Ureter (tissue), 1 donor: Measurements from ENCODE around the gene BICC1. TPM values are rescaled to one million over a fixed set of nuclear protein-coding genes. Genes with fewer than 3 reads are reported as not detected.

Source experiments
- DNase-seq: peaks from one replicate; pipeline ENCODE4 v3.0.0-alpha.2; 2020; ENCODE audit warnings: low spot score
- total RNA-seq: library from RNA; stranded (reverse); gene quantifications from one replicate; pipeline ENCODE4 v1.2.4, GENCODE V29; 2023
- donor health status: DM: yes; HTN: yes; CAD: no.

BICC1 gene, protein sequence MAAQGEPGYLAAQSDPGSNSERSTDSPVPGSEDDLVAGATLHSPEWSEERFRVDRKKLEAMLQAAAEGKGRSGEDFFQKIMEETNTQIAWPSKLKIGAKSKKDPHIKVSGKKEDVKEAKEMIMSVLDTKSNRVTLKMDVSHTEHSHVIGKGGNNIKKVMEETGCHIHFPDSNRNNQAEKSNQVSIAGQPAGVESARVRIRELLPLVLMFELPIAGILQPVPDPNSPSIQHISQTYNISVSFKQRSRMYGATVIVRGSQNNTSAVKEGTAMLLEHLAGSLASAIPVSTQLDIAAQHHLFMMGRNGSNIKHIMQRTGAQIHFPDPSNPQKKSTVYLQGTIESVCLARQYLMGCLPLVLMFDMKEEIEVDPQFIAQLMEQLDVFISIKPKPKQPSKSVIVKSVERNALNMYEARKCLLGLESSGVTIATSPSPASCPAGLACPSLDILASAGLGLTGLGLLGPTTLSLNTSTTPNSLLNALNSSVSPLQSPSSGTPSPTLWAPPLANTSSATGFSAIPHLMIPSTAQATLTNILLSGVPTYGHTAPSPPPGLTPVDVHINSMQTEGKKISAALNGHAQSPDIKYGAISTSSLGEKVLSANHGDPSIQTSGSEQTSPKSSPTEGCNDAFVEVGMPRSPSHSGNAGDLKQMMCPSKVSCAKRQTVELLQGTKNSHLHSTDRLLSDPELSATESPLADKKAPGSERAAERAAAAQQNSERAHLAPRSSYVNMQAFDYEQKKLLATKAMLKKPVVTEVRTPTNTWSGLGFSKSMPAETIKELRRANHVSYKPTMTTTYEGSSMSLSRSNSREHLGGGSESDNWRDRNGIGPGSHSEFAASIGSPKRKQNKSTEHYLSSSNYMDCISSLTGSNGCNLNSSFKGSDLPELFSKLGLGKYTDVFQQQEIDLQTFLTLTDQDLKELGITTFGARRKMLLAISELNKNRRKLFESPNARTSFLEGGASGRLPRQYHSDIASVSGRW
- 13.5 TPM for total RNA-seq

- DNase-seq, result peak; percentile 52
These were observed at the start of gene BICC1 for GRCh38 chr10:58512491-58513187. Gene BICC1, plus strand, starts transcription at chr10:58512872. Its CDS starts 272 bp downstream, at chr10:58513144.

DNA sequence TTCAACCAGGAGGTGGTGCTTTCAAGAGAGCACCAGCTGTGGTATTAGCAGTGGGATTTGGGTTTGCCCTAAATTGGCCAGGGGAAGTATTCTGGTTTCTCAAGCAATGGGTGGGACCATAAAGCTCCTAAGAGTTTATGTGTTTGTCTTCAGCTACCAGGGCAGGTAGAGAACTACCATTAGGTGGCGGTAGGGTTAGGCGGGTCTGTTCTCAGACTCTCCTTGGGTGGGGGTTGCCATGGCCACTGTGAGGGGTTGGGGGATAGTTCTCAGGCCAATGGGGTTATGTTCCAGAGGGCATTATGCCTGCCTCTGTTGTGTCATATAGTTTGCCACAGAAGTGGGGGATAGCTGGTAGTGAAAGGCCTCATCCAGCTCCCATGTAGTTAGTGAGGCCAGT lies 47.7 kb upstream of the BICC1 start:
- no peak for DNase-seq

DNA sequence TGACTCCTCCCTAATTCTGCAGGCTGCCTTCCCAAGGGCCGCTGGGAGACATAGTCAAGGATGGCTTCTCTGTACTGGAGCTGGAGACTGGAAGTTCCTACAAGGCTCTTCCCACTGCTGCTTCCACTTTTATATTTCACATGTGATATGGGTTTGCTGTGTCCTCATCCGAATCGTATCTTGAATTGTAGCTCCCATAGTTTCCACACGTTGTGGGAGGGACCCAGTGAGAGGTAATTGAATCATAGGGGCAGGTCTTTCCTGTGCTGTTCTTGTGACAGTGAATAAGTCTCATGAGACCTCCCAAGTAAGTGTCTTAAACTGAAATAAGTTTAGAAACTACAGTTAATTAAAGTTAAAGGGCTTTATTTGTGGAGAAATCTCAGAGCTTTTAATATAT lies 47.0 kb upstream of the BICC1 start:
- no peak for DNase-seq

GRCh38 chr10:58467931-58468635 lies 44.6 kb upstream of the BICC1 start:
- DNase-seq, result no peak

- no peak for DNase-seq
These were observed 38.7 kb upstream of the BICC1 start for GRCh38 chr10:58473976-58474375.

DNA sequence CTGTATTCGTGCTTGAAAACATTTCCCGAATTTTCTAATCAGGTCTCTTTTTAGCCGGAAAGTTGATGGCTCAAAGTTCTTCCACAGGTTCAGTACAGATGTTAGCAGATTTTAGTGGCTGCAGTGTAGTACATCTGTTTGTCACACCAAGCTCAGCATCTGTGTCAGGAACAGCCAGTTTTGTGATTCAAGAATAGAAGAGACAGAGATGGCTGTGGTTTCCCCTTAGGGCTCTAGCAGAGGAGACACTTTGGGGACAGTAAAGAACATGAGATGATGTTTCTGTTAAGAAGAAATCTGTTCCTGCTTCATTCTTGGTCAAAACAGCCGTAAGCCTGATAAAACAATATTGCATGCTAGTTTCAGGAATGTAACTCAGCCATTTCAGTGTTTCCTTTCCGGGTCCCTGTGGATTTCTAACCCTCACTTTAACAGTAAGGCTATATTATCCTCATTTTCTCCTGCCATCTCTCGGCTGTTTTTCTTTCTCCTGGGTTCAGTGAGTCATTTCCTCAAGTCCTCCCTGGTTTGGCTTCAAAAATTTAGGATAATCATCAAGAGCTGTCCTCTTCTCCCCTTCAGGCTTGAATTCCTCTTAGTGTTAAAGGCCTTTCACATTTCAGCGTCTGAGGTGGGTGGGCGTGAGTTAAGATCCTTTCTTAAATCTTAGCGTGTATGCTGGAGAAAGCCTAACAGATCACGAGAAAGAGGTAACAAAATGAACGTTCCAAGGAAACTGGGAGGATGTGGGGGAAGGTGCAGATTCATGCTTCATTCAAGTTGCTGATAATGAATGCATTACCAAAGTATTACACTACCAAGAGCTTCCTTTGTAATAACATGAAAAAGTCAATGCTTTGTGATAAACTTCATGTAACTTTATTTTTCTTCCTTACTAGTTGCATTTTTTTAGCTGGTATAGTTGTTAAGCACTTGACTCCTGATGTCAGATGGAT lies 37.1 kb upstream of the BICC1 start:
- DNase-seq, result no peak

DNA sequence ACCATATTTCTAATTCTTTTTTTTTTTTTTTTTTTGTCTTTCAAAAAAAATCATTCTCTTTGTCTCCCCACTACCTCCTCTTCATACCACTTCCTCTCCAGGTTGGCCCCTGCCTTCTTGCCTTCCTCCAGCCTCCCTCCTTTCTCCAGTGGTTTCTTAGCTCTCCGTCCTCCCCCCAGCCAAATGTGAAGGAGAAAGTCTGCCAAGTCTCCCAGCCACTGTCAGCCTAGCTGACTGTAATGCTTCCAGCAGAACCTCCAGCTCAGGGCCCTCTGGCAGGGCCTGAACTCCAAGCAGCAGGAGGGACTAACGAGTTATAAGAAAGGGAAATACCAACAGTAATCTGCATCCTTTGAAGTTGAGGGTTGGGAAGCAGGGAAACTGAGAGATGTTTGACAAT lies 35.5 kb upstream of the BICC1 start:
- no peak for DNase-seq

- no peak for DNase-seq
These were observed 34.8 kb upstream of the BICC1 start for GRCh38 chr10:58477902-58478301.

DNA sequence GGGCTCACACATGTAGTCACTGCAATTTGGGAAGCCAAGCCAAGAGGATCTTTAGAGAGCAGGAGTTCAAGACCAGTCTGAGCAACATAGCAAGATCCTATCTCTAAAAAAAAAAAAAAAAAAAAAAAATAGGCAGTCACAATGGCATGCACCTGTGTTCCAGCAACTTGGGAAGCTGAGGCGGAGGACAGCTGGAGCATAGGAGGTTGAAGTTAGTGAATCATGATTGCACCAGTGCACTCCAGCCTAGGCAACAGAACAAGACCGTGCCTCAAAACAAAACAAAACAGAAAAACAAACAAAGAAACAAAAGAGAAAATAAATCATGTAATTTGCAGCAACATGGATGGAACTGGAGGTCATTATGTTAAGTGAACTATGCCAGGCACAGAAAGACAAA lies 33.6 kb upstream of the BICC1 start:
- no peak for DNase-seq

- no peak for DNase-seq
These were observed 32.4 kb upstream of the BICC1 start for GRCh38 chr10:58480321-58480720.

- DNase-seq, result no peak
These were observed 31.0 kb upstream of the BICC1 start for GRCh38 chr10:58481569-58482109.

GRCh38 chr10:58486821-58487220 lies 25.9 kb upstream of the BICC1 start:
- DNase-seq, result no peak

DNA sequence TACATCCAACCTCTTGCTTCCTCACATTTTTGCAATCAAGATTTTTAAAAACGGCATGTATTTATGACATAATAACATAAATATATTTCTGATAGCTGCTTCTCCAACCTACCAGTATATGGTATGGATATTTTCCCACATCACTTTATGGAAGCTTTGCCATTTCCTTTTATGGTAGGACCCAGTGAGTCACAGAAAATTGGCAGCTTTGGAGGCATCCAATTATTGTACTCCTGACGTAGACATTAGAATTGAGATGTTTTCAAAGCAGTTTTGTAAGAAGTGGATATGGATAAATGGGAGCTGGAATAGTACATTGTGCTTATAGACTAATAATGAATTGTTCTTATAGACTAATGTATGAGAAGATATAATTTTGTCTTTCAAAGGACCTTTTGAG lies 23.8 kb upstream of the BICC1 start:
- DNase-seq, result no peak

DNA sequence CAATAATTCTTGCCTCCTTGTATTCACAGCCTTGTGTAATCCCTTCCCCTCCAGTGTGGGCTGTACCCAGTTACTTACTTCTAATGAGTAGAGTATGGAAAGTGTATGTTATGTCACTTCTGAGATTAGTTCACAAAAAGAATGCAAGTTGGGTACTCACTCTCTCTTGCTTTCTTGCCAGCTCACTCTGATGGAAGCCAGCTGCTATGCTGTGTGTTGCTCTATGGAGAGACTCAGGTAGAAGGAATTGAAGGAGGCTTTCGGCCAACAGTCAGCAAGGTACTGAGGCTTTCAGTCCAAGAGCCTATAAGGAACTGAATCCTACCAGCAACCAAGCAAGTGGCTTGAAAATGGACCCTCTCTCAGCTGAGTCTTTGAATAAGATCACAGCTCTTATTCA lies 9.7 kb upstream of the BICC1 start:
- DNase-seq, result no peak

DNA sequence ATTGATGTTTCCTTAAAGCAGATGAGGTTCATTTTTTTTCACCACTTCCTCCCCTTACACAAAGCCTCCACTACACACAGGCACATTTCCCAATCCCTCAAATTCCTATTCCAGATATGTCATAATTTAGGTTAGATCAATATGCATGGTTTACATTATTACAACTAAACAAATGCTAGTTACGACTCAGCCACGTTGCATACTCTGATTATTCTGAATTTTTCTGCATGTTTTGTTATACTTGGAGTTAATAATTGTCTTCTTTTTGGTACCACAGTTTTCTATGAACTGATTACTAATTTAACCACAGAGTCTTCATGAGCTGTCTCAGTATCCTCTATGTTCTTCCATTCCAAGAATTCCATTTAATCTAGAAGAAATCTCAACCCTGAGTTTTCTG lies 4.4 kb upstream of the BICC1 start:
- no peak for DNase-seq

GRCh38 chr10:58511765-58512490 lies 744 bp upstream of the BICC1 start:
- peak; percentile 43 for DNase-seq

DNA sequence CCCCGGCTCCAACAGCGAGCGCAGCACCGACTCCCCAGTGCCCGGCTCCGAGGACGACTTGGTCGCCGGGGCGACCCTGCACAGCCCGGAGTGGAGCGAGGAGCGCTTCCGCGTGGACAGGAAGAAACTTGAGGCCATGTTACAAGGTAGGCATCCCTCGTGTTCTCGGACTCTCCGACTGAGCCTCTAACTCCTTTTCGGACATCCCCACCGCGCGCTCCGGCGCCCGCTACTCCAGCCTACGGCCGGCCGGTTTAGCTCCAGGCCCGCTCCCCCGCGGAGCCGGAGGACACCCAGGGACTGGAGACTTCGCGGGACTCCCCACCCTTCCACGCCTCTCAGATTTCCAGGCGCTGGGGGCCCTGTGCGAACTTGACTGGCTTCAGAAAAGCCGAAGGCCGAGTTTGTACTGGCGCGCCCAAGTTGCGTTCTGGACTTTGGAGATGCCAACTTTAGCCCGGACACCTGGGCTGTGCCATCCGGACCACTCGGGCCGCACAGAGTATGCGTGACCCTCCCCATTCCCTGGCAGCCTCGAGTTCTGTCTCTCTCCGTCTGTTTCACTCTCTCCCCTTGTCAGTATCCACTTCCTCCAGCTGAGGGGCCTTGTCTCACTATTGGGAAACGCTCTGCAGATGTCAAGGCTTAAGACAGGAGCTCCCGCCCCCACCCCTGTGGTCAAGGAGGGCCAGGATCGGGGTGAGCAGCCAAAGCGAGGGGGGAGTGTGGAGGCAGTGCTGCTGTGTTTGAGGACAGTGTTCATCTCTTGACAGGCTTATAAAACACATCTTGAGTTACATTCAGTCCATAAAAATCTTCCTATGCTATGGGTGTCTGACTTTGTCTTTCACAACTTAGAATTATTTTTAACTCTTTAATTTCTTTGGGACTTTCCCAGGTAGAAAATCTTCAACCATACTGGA lies 777 bp downstream of the BICC1 start:
- DNase-seq, result peak; percentile 56

- no peak for DNase-seq
These were observed 1.6 kb downstream of the BICC1 start for GRCh38 chr10:58514111-58514770.
